CD4-positive, CD25-positive, alpha-beta regulatory T cell (primary cell): ENCODE measurements around the gene CLEC10A. TPM values are rescaled to one million over a fixed set of nuclear protein-coding genes. Genes with fewer than 3 reads are reported as not detected.
A peak's percentile ranks its signal among the peaks of the same experiment; 100 is the strongest.

Source experiments
- ATAC-seq, 2 donors: fragments of 150-1000 bp; cut with Tn5 transposase; one replicate each; pipeline ENCODE4 v1.10.0; 2021; ENCODE audit warnings: low read depth in 2 of 2, moderate number of reproducible peaks in 2 of 2, moderate library complexity in 1 of 2
- DNase-seq, 3 donors: peaks; one replicate each; pipeline versions ENCODE4 v3.0.0 to v3.0.0-alpha.2; 2012 to 2022; ENCODE audit warnings: mixed read lengths in 1 of 3
- H3K27ac ChIP-seq: one replicate; pipeline ENCODE4 v1.7.0; 2013; ENCODE audit warnings: mild to moderate bottlenecking, low read length; ENCODE audit not compliant: insufficient read depth, poor library complexity, severe bottlenecking
- H3K27me3 ChIP-seq: one replicate; pipeline ENCODE4 v1.7.0; 2013; ENCODE audit warnings: low read length; ENCODE audit not compliant: control insufficient read depth, insufficient read depth
- H3K36me3 ChIP-seq: one replicate; pipeline ENCODE4 v1.7.0; 2013; ENCODE audit warnings: mild to moderate bottlenecking, low read length, moderate library complexity; ENCODE audit not compliant: control insufficient read depth, insufficient read depth
- H3K4me1 ChIP-seq: 2 replicates; pipeline ENCODE4 v1.7.0; 2013; ENCODE audit warnings: mild to moderate bottlenecking, low read length; ENCODE audit not compliant: insufficient read depth, control insufficient read depth, poor library complexity, severe bottlenecking
- H3K4me3 ChIP-seq: one replicate; pipeline ENCODE4 v1.7.0; 2013; ENCODE audit warnings: low read depth, mild to moderate bottlenecking, low read length, moderate library complexity
- H3K9me3 ChIP-seq, 2 experiments: 1 replicate in 1 of 2; 2 replicates in 1 of 2; pipeline ENCODE4 v1.7.0; 2013; ENCODE audit warnings: low read length in 2 of 2, mild to moderate bottlenecking in 1 of 2, moderate library complexity in 1 of 2; ENCODE audit not compliant: control insufficient read depth in 2 of 2
- H3K27ac Mint-ChIP-seq, 3 donors: one replicate each; pipeline ENCODE4 v1.8.0; 2020 to 2022; ENCODE audit warnings: mild to moderate bottlenecking in 3 of 3, mixed read lengths in 3 of 3, moderate library complexity in 2 of 3
- H3K27me3 Mint-ChIP-seq: one replicate; pipeline ENCODE4 v1.8.0; 2022; ENCODE audit warnings: mild to moderate bottlenecking, mixed read lengths
- H3K36me3 Mint-ChIP-seq: one replicate; pipeline ENCODE4 v1.8.0; 2020; ENCODE audit warnings: mixed read lengths
- H3K4me1 Mint-ChIP-seq, 4 donors: one replicate each; pipeline ENCODE4 v1.8.0; 2020 to 2022; ENCODE audit warnings: mixed read lengths in 4 of 4, mild to moderate bottlenecking in 1 of 4
- H3K4me3 Mint-ChIP-seq, 4 donors: one replicate each; pipeline ENCODE4 v1.8.0; 2020 to 2022; ENCODE audit warnings: mild to moderate bottlenecking in 4 of 4, mixed read lengths in 4 of 4, moderate library complexity in 3 of 4
- H3K9me3 Mint-ChIP-seq, 7 donors: one replicate each; pipeline ENCODE4 v1.8.0; 2020 to 2022; ENCODE audit warnings: mixed read lengths in 7 of 7, mild to moderate bottlenecking in 3 of 7, moderate library complexity in 2 of 7
- polyA plus RNA-seq, 4 donors: library from polyadenylated mRNA; unstranded; fragments of 300-500 nt; fragmentation: Illumina TruSeq; gene quantifications; one replicate each; pipeline ENCODE4 v1.2.3, GENCODE V29; 2021
- total RNA-seq: library from RNA; stranded (reverse); gene quantifications from one replicate; pipeline ENCODE4 v1.2.3, GENCODE V29; 2022

Gene CLEC10A
- total and polyA plus RNA-seq, 5 donors from 2014 or later: not detected

- no peaks in the 10 kb centered on the region for H3K9me3 ChIP-seq
- peaks cover 44% of the 10 kb centered on the region for H3K4me1 ChIP-seq
- peak overlapping the region; percentile 69 to 92 (median 84) for H3K4me3 Mint-ChIP-seq
- H3K4me1 Mint-ChIP-seq: peaks cover 8 to 63% (median 22%) of the 10 kb centered on the region in 4 donors
- peaks cover 32% of the 10 kb centered on the region for H3K27me3 Mint-ChIP-seq
- H3K27ac ChIP-seq: peak overlapping the region; percentile 55
- DNase-seq: no peak
- H3K36me3 Mint-ChIP-seq: no peaks in the 10 kb centered on the region
- H3K36me3 ChIP-seq: no peaks in the 10 kb centered on the region
- H3K4me3 ChIP-seq: no peak overlapping the region
- no peaks in the 10 kb centered on the region for H3K27me3 ChIP-seq
- H3K9me3 Mint-ChIP-seq: no peaks in the 10 kb centered on the region
- peak in 1 of 2 donors; percentile 8 for ATAC-seq
- peak overlapping the region; percentile 81 to 95 (median 91) for H3K27ac Mint-ChIP-seq
Observed at GRCh38 chr17:7041607-7042500, 38.2 kb downstream of the CLEC10A start.

- Histone ChIP-seq H3K4me3 (no peak overlapping the region), H3K4me1 (peaks cover 48% of the 10 kb centered on the region), H3K9me3 (no peaks in the 10 kb centered on the region), H3K27me3 (no peaks in the 10 kb centered on the region), H3K27ac (no peak overlapping the region), H3K36me3 (no peaks in the 10 kb centered on the region)
- no peak for ATAC-seq
- Mint-ChIP-seq H3K27me3 (peaks cover 23% of the 10 kb centered on the region), H3K36me3 (no peaks in the 10 kb centered on the region), H3K4me3 (peak overlapping the region in 3 of 4 donors; percentile 7 to 96 (median 69)), H3K27ac (peak overlapping the region in 2 of 3 donors; percentile 37 to 74), H3K4me1 (peaks cover 0 to 65% (median 25%) of the 10 kb centered on the region in 4 donors), H3K9me3 (no peaks in the 10 kb centered on the region)
- no peak for DNase-seq
Observed at GRCh38 chr17:7039832-7040231, 40.2 kb downstream of the CLEC10A start.

DNA sequence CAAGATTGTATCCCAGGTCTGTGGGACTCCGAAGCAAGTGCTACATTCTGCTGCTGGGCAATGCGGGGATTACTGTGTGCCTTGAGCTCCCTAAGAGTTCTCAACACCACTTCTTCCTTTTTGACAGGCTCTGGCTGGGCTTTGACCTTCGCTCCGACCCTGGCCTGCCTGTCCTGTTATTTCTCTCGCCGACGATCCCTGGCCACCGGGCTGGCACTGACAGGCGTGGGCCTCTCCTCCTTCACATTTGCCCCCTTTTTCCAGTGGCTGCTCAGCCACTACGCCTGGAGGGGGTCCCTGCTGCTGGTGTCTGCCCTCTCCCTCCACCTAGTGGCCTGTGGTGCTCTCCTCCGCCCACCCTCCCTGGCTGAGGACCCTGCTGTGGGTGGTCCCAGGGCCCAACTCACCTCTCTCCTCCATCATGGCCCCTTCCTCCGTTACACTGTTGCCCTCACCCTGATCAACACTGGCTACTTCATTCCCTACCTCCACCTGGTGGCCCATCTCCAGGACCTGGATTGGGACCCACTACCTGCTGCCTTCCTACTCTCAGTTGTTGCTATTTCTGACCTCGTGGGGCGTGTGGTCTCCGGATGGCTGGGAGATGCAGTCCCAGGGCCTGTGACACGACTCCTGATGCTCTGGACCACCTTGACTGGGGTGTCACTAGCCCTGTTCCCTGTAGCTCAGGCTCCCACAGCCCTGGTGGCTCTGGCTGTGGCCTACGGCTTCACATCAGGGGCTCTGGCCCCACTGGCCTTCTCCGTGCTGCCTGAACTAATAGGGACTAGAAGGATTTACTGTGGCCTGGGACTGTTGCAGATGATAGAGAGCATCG, 41.8 kb downstream of the CLEC10A start:
- H3K27ac Mint-ChIP-seq: peak overlapping the region in 1 of 3 donors; percentile 69
- peaks cover 18% of the 10 kb centered on the region for H3K27me3 Mint-ChIP-seq
- Histone ChIP-seq H3K27ac (no peak overlapping the region), H3K4me3 (no peak overlapping the region), H3K4me1 (peaks cover 54% of the 10 kb centered on the region), H3K27me3 (no peaks in the 10 kb centered on the region), H3K9me3 (no peaks in the 10 kb centered on the region), H3K36me3 (no peaks in the 10 kb centered on the region)
- peak overlapping the region; percentile 48 to 91 (median 67) for H3K4me3 Mint-ChIP-seq
- H3K36me3 Mint-ChIP-seq: no peaks in the 10 kb centered on the region
- H3K9me3 Mint-ChIP-seq: no peaks in the 10 kb centered on the region
- peaks cover 0 to 73% (median 30%) of the 10 kb centered on the region in 4 donors for H3K4me1 Mint-ChIP-seq
- DNase-seq (no peak), ATAC-seq (no peak)

DNA sequence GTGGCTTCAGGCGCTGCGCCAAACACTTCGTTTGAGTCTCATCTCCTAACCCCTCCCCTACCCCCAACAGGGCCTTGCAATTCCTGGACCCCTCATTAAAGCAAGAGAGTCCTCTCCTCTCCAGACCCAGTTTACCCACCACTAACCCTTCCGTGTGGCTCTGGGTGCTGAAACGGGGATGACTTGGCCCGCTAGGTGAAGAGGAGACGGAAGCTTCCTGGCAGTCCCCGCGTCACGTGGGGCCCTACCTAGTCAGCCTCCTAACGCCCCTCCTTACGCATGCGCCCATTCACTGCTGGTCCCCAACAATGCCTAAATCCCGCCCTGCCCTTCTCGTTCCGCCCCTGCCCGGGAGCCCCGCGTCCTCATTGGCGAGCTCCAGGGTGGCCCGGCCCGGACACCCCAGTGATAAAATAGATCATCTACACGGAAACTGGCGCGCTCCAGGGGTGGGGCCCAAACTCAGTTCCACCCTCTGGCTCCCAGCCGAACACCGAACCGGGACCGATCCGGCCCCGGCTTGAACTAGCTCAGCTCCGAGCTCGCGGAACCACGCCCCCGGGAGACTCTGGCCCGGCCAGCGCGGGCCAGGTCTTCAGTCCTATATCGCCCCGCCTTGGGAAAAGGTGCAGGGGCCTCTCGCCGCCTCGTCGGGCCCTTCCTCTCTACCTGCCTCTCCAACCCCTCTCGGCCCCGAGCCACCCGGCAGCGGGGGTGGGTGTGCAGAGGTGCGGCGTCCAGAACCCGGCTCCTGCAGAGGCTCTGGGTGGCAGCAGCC, 44.3 kb downstream of the CLEC10A start, which contains the start of gene SLC16A13:
SLC16A13 (plus strand) TSS at position 425 of the 778 bp plus-strand sequence. CDS start 368 bp downstream, outside the sequence.
- ATAC-seq (peak; percentile 91 to 92), DNase-seq (peak; percentile 98 to 99 (median 99))
- Mint-ChIP-seq H3K4me3 (peak within 1 kb of the TSS; percentile 91 to 96 (median 94)), H3K4me1 (peaks cover 0 to 74% (median 36%) of the 10 kb centered on the region in 4 donors), H3K27me3 (peaks cover 5% of the 10 kb centered on the region), H3K9me3 (peaks cover 0 to 2% (median 0%) of the 10 kb centered on the region in 7 donors), H3K27ac (peak within 1 kb of the TSS; percentile 95 to 99 (median 99)), H3K36me3 (no peaks in the 10 kb centered on the region)
- Histone ChIP-seq H3K9me3 (no peaks in the 10 kb centered on the region), H3K36me3 (no peaks in the 10 kb centered on the region), H3K27ac (peak within 1 kb of the TSS; percentile 98), H3K4me3 (peak within 1 kb of the TSS; percentile 85), H3K4me1 (peaks cover 49% of the 10 kb centered on the region), H3K27me3 (no peaks in the 10 kb centered on the region)

- H3K36me3 ChIP-seq: no peaks in the 10 kb centered on the region
- peaks cover 0 to 2% (median 0%) of the 10 kb centered on the region in 7 donors for H3K9me3 Mint-ChIP-seq
- DNase-seq: peak in 1 of 3 donors; percentile 85
- peak overlapping the region; percentile 85 for H3K4me3 ChIP-seq
- H3K27me3 Mint-ChIP-seq: peaks cover 5% of the 10 kb centered on the region
- H3K4me1 Mint-ChIP-seq: peaks cover 3 to 81% (median 41%) of the 10 kb centered on the region in 4 donors
- H3K27ac ChIP-seq: peak overlapping the region; percentile 98
- peak; percentile 41 to 42 for ATAC-seq
- H3K36me3 Mint-ChIP-seq: no peaks in the 10 kb centered on the region
- no peaks in the 10 kb centered on the region for H3K9me3 ChIP-seq
- H3K27me3 ChIP-seq: no peaks in the 10 kb centered on the region
- H3K4me3 Mint-ChIP-seq: peak overlapping the region; percentile 91 to 96 (median 94)
- H3K27ac Mint-ChIP-seq: peak overlapping the region; percentile 95 to 99 (median 99)
- peaks cover 55% of the 10 kb centered on the region for H3K4me1 ChIP-seq
Observed at GRCh38 chr17:7034955-7035590, 45.0 kb downstream of the CLEC10A start.

- ATAC-seq: peak; percentile 72 to 77
- Mint-ChIP-seq H3K36me3 (no peaks in the 10 kb centered on the region), H3K9me3 (peaks cover 0 to 4% (median 0%) of the 10 kb centered on the region in 7 donors), H3K27me3 (no peaks in the 10 kb centered on the region), H3K4me1 (peaks cover 9 to 55% (median 33%) of the 10 kb centered on the region in 4 donors), H3K4me3 (peak overlapping the region; percentile 71 to 85 (median 73)), H3K27ac (peak overlapping the region; percentile 50 to 95 (median 89))
- no peaks in the 10 kb centered on the region for H3K36me3 ChIP-seq
- peak overlapping the region; percentile 38 for H3K27ac ChIP-seq
- DNase-seq: peak in 2 of 3 donors; percentile 27 to 83
- peak overlapping the region; percentile 59 for H3K4me3 ChIP-seq
- no peaks in the 10 kb centered on the region for H3K9me3 ChIP-seq
- peaks cover 38% of the 10 kb centered on the region for H3K4me1 ChIP-seq
- no peaks in the 10 kb centered on the region for H3K27me3 ChIP-seq
Observed at GRCh38 chr17:7029659-7030058, 50.4 kb downstream of the CLEC10A start.
